ENCODE data around the gene SLC4A9. TPM values are rescaled to one million over a fixed set of nuclear protein-coding genes. Genes with fewer than 3 reads are reported as not detected.
"Not testable (repeated sequence)": the region's sequence is repeated elsewhere in the genome, so short reads cannot be mapped to it uniquely, and the experiment has no call there.

Gene SLC4A9
- total and polyA plus RNA-seq, 4 donors, result 0.29 to 1.9 (median 0.34) TPM

DNA sequence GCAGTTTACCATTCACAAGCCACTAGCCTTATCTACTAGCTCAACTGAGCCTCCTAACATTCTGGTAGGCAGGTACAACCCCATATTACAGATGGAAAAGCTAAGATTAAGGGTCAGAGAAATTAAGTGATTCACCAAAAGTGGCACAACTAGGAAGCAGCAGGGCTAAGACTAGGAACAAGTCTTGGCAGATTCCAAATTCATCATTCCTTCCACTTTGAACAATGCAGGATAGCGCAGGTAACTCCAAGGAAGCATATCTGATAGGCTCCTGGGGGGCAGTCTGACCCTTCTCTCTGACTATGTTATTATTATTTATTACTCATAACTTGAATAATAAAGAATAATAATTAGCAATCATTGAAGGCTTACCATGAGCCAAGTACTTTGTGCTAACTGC, 22.1 kb upstream of the SLC4A9 start:
- Histone ChIP-seq H3K9me3 (ENCODE audit: control insufficient read depth, insufficient read depth, low read length) (no peaks in the 10 kb centered on the region), H3K36me3 (ENCODE audit: control insufficient read depth, insufficient read depth, low read length) (peaks cover 28% of the 10 kb centered on the region), H3K4me3 (ENCODE audit: low read depth, low read length) (no peak overlapping the region), H3K27me3 (ENCODE audit: control insufficient read depth, insufficient read depth, low read length) (no peaks in the 10 kb centered on the region), H3K27ac (ENCODE audit: low read depth, low read length) (no peak overlapping the region), H3K4me1 (ENCODE audit: control insufficient read depth, insufficient read depth, low read length) (peaks cover 23% of the 10 kb centered on the region)
- no CpG with 5 or more reads among the region's 1 CpG for WGBS (ENCODE audit: insufficient coverage)
- DNase-seq (ENCODE audit: low read depth in 4 of 6, low spot score in 6 of 6), result no peak

DNA sequence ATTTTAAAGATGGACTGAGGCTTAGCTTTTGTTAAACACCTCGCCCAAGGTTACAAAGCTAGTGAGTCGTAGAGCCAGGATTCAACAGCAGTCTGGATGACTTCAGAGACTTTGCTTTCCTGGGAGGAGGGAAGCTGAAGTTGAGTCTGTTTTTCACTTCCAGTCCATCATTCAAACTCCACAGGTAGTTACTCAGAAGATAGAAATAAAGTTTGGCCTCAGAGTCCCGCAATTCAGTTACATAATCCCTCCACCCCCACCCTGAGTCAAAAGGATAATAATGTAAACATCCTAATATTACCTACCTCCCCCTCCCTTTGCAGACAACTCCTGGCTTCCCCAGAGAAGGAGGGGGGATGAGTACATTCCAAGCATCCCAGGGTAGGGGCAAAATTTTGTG, 21.7 kb upstream of the SLC4A9 start:
- no peaks in the 10 kb centered on the region for H3K27me3 ChIP-seq (ENCODE audit: control insufficient read depth, insufficient read depth, low read length)
- WGBS (ENCODE audit: insufficient coverage), result 83% methylated on average over 1 of the region's 3 CpGs

GRCh38 chr5:140338908-140339307, 21.1 kb upstream of the SLC4A9 start:
- Histone ChIP-seq H3K27me3 (ENCODE audit: control insufficient read depth, insufficient read depth, low read length) (no peaks in the 10 kb centered on the region), H3K27ac (ENCODE audit: low read depth, low read length) (no peak overlapping the region), H3K36me3 (ENCODE audit: control insufficient read depth, insufficient read depth, low read length) (peaks cover 30% of the 10 kb centered on the region), H3K4me3 (ENCODE audit: low read depth, low read length) (no peak overlapping the region), H3K4me1 (ENCODE audit: control insufficient read depth, insufficient read depth, low read length) (peaks cover 23% of the 10 kb centered on the region), H3K9me3 (ENCODE audit: control insufficient read depth, insufficient read depth, low read length) (no peaks in the 10 kb centered on the region)
- no peak for DNase-seq (ENCODE audit: low read depth in 4 of 6, low spot score in 6 of 6)
- WGBS (ENCODE audit: insufficient coverage), result 100% methylated on average over 1 of the region's 2 CpGs

More for the DNA sequence above, 21.7 kb upstream of the SLC4A9 start:
- no peak for DNase-seq (ENCODE audit: low read depth in 4 of 6, low spot score in 6 of 6)
- H3K9me3 ChIP-seq (ENCODE audit: control insufficient read depth, insufficient read depth, low read length), result no peaks in the 10 kb centered on the region
- peaks cover 23% of the 10 kb centered on the region for H3K4me1 ChIP-seq (ENCODE audit: control insufficient read depth, insufficient read depth, low read length)
- H3K27ac ChIP-seq (ENCODE audit: low read depth, low read length), result no peak overlapping the region
- no peak overlapping the region for H3K4me3 ChIP-seq (ENCODE audit: low read depth, low read length)
- H3K36me3 ChIP-seq (ENCODE audit: control insufficient read depth, insufficient read depth, low read length), result peaks cover 30% of the 10 kb centered on the region

DNA sequence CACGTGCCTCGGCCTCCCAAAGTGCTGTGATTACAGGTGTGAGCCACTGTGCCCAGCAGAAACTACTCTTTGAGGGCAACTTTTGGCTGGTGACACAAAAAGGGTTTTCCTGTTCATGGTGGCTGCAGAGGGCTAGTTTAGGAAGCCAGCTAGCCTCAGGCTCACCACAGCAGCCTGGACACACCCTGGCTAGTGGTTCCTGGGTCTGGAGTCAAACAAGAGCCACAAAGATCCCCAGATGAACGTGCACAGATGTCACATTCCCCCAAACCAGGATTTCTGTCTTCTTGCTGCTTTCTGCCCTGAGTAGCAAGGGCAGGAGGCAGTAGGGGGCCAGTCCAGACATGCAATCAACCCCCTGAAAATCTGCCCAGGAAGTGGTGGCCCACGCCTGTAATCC, 20.4 kb upstream of the SLC4A9 start:
- Histone ChIP-seq H3K27ac (ENCODE audit: low read depth, low read length) (no peak overlapping the region), H3K36me3 (ENCODE audit: control insufficient read depth, insufficient read depth, low read length) (peaks cover 29% of the 10 kb centered on the region), H3K4me3 (ENCODE audit: low read depth, low read length) (no peak overlapping the region), H3K27me3 (ENCODE audit: control insufficient read depth, insufficient read depth, low read length) (no peaks in the 10 kb centered on the region), H3K4me1 (ENCODE audit: control insufficient read depth, insufficient read depth, low read length) (peaks cover 25% of the 10 kb centered on the region), H3K9me3 (ENCODE audit: control insufficient read depth, insufficient read depth, low read length) (no peaks in the 10 kb centered on the region)
- WGBS (ENCODE audit: insufficient coverage), result 87% methylated on average over 4 of the region's 4 CpGs
- no peak for DNase-seq (ENCODE audit: low read depth in 4 of 6, low spot score in 6 of 6)

- no peak overlapping the region for H3K27ac ChIP-seq (ENCODE audit: low read depth, low read length)
- H3K4me1 ChIP-seq (ENCODE audit: control insufficient read depth, insufficient read depth, low read length), result peaks cover 35% of the 10 kb centered on the region
- no peaks in the 10 kb centered on the region for H3K9me3 ChIP-seq (ENCODE audit: control insufficient read depth, insufficient read depth, low read length)
- peaks cover 23% of the 10 kb centered on the region for H3K36me3 ChIP-seq (ENCODE audit: control insufficient read depth, insufficient read depth, low read length)
- no peaks in the 10 kb centered on the region for H3K27me3 ChIP-seq (ENCODE audit: control insufficient read depth, insufficient read depth, low read length)
- no peak for DNase-seq (ENCODE audit: low read depth in 4 of 6, low spot score in 6 of 6)
- no peak overlapping the region for H3K4me3 ChIP-seq (ENCODE audit: low read depth, low read length)
These were observed 19.3 kb upstream of the SLC4A9 start for GRCh38 chr5:140340605-140341121.

DNA sequence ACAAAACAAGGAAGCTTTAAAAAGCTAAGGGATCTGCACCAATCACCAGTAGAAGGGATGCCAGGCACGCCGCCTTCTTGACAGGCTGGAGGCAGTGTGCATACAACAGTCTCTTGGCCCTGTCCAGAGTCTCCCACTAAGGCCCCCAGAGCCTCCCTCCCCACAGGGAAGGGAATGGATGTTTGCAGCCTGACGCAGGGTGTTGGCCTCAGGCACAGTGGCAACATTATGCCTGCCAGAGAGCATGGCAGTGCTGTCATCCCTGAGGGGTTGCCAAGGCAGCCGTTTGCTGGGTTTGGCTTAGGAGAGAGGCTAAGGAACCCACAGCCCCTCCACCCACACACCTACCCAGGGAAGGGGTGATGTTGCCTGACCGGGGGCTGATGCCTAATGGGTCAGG, 18.4 kb upstream of the SLC4A9 start:
- Histone ChIP-seq H3K4me3 (ENCODE audit: low read depth, low read length) (no peak overlapping the region), H3K36me3 (ENCODE audit: control insufficient read depth, insufficient read depth, low read length) (peaks cover 20% of the 10 kb centered on the region), H3K4me1 (ENCODE audit: control insufficient read depth, insufficient read depth, low read length) (peaks cover 32% of the 10 kb centered on the region), H3K27me3 (ENCODE audit: control insufficient read depth, insufficient read depth, low read length) (no peaks in the 10 kb centered on the region), H3K27ac (ENCODE audit: low read depth, low read length) (peak overlapping the region; percentile 53), H3K9me3 (ENCODE audit: control insufficient read depth, insufficient read depth, low read length) (no peaks in the 10 kb centered on the region)
- WGBS (ENCODE audit: insufficient coverage), result 45% methylated on average over 2 of the region's 5 CpGs
- DNase-seq (ENCODE audit: low read depth in 4 of 6, low spot score in 6 of 6), result peak in 3 of 6 donors; percentile 35 to 85 (median 59)

DNA sequence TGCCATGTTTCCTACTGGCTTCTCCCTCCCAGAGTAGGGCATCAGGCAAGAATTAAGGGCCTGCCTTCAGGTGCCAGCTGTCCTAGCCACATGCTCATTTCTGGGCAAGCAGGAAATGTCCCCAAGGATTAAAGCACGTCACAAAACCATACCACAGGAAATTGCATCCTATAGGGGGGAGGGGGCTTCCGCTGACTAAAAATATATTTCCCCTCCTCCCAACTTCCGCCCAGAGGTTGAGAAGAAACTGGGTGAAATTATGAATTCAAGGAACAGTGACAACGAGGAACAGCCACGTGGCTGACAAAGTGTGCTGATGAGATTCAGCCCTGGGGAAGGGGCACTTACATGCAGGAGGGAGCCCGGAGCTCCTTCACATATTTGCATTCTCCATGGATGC, 17.7 kb upstream of the SLC4A9 start:
- H3K4me3 ChIP-seq (ENCODE audit: low read depth, low read length), result no peak overlapping the region
- peak in 1 of 6 donors; percentile 14 for DNase-seq (ENCODE audit: low read depth in 4 of 6, low spot score in 6 of 6)
- H3K4me1 ChIP-seq (ENCODE audit: control insufficient read depth, insufficient read depth, low read length), result peaks cover 33% of the 10 kb centered on the region
- no peaks in the 10 kb centered on the region for H3K27me3 ChIP-seq (ENCODE audit: control insufficient read depth, insufficient read depth, low read length)
- peak overlapping the region; percentile 53 for H3K27ac ChIP-seq (ENCODE audit: low read depth, low read length)
- H3K9me3 ChIP-seq (ENCODE audit: control insufficient read depth, insufficient read depth, low read length), result no peaks in the 10 kb centered on the region
- 38% methylated on average over 2 of the region's 6 CpGs for WGBS (ENCODE audit: insufficient coverage)
- peaks cover 18% of the 10 kb centered on the region for H3K36me3 ChIP-seq (ENCODE audit: control insufficient read depth, insufficient read depth, low read length)

- DNase-seq (ENCODE audit: low read depth in 4 of 6, low spot score in 6 of 6), result no peak
- 80% methylated on average over 1 of the region's 1 CpG for WGBS (ENCODE audit: insufficient coverage)
- no peaks in the 10 kb centered on the region for H3K27me3 ChIP-seq (ENCODE audit: control insufficient read depth, insufficient read depth, low read length)
- no peaks in the 10 kb centered on the region for H3K9me3 ChIP-seq (ENCODE audit: control insufficient read depth, insufficient read depth, low read length)
- H3K36me3 ChIP-seq (ENCODE audit: control insufficient read depth, insufficient read depth, low read length), result peaks cover 15% of the 10 kb centered on the region
- H3K4me3 ChIP-seq (ENCODE audit: low read depth, low read length), result no peak overlapping the region
- peaks cover 30% of the 10 kb centered on the region for H3K4me1 ChIP-seq (ENCODE audit: control insufficient read depth, insufficient read depth, low read length)
- H3K27ac ChIP-seq (ENCODE audit: low read depth, low read length), result peak overlapping the region; percentile 33
These were observed 17.1 kb upstream of the SLC4A9 start for GRCh38 chr5:140342896-140343295.

DNA sequence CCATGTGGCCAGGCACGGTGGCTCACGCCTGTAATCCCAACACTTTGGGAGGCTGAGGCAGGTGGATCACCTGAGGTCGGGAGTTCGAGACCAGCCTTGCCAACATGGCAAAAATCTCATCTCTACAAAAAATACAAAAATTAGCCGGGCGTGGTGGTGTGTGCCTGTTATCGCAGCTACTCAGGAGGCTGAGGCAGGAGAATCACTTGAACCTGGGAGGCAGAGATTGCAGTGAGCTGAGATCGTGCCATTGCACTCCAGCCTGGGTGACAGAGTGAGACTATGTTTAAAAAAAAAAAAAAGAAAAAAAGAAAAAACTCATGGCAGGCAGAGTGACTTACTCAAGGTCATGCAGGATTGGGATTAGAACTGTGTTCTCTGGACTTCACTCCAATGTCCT, 16.1 kb upstream of the SLC4A9 start:
- WGBS (ENCODE audit: insufficient coverage), result 95% methylated on average over 6 of the region's 8 CpGs
- H3K9me3 ChIP-seq (ENCODE audit: control insufficient read depth, insufficient read depth, low read length); H3K4me3 ChIP-seq (ENCODE audit: low read depth, low read length); H3K27me3 ChIP-seq (ENCODE audit: control insufficient read depth, insufficient read depth, low read length); H3K27ac ChIP-seq (ENCODE audit: low read depth, low read length); DNase-seq (ENCODE audit: low read depth in 4 of 6, low spot score in 6 of 6): not testable (repeated sequence)
- peaks cover 15% of the 10 kb centered on the region for H3K36me3 ChIP-seq (ENCODE audit: control insufficient read depth, insufficient read depth, low read length)
- peaks cover 30% of the 10 kb centered on the region for H3K4me1 ChIP-seq (ENCODE audit: control insufficient read depth, insufficient read depth, low read length)

DNA sequence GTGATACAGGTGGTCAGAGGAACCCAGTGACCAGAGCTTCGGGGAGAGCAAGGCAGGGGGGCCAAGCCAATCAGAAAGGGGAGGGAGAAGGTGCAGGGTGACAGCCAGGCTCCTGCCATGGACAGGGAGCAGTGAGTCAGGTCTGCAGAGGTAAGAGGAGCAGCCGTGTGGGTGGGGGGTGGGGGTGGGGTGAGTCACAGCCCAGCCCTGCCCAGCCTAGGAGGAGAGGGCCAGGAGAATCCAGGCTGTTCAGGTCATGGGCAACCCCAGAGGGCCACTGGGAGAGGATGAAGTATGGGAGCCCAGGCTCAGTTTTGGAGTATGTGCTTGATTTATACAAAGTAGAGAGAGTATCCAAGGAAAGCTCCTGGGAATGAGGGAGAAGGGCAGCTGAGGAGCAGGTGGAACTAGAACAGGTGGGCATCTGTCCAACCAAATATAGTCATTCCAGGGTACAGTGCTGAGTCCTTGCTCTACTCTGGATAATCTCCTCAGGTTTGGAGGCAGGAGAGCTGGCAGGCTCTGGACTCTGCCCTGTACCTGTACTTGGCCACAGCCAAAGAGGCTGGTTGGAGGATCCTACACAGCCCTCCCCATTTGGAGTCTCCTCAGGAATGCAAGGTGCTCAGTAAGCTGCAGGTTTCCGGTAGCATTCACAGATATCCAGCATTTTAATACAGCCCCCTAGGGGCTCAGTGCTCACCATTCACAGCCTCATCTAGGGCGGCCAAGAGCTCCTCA, 15.1 kb upstream of the SLC4A9 start:
- H3K36me3 ChIP-seq (ENCODE audit: control insufficient read depth, insufficient read depth, low read length), result peaks cover 15% of the 10 kb centered on the region
- H3K27me3 ChIP-seq (ENCODE audit: control insufficient read depth, insufficient read depth, low read length), result no peaks in the 10 kb centered on the region
- H3K4me1 ChIP-seq (ENCODE audit: control insufficient read depth, insufficient read depth, low read length), result peaks cover 30% of the 10 kb centered on the region
- WGBS (ENCODE audit: insufficient coverage), result 60% methylated on average over 3 of the region's 4 CpGs
- H3K9me3 ChIP-seq (ENCODE audit: control insufficient read depth, insufficient read depth, low read length), result no peaks in the 10 kb centered on the region
- peak in 1 of 6 donors; percentile 15 for DNase-seq (ENCODE audit: low read depth in 4 of 6, low spot score in 6 of 6)
- H3K27ac ChIP-seq (ENCODE audit: low read depth, low read length), result no peak overlapping the region
- peak overlapping the region; percentile 69 for H3K4me3 ChIP-seq (ENCODE audit: low read depth, low read length)
